Measurements from ENCODE around the gene ALPL. TPM values are rescaled to one million over a fixed set of nuclear protein-coding genes. Genes with fewer than 3 reads are reported as not detected.

Gene ALPL
- polyA plus RNA-seq, 1 donor = 3.1 TPM

DNA sequence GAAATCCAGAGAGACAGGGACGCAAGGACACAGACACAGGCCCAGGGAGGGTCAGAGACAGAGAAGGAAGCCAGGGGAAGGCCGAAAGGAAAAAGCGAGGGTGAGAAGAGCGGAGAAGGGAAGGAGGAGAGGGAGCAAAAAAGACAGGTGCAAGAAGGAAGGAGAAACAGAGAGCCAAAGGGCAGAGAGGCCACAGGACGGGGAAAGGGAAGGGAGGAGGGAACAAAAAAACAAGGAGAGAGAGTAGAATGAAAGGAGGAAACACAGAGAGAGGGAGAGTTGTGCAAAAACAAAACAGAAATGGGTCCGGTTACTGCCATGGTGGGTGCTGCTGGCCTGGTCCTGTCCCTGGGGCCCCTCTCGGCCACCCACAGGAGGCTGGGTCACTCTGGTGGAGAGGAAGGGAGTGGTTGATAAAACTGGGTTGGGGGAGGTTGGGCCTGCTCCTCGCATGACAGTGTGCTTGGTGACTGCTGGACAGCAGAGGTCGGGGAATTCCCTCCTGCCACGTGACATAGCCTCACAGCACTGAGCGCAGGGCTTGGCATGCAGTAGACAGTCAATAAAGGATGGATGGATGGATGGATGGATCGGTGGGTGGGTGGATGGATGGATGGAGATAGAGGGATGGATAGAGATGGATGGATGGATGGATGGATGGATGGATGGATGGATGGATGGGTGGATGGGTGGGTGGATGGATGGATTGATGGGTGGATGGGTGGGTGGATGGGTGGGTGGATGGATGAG lies 95.2 kb downstream of the ALPL start:
- DNase-seq = no peak

DNA sequence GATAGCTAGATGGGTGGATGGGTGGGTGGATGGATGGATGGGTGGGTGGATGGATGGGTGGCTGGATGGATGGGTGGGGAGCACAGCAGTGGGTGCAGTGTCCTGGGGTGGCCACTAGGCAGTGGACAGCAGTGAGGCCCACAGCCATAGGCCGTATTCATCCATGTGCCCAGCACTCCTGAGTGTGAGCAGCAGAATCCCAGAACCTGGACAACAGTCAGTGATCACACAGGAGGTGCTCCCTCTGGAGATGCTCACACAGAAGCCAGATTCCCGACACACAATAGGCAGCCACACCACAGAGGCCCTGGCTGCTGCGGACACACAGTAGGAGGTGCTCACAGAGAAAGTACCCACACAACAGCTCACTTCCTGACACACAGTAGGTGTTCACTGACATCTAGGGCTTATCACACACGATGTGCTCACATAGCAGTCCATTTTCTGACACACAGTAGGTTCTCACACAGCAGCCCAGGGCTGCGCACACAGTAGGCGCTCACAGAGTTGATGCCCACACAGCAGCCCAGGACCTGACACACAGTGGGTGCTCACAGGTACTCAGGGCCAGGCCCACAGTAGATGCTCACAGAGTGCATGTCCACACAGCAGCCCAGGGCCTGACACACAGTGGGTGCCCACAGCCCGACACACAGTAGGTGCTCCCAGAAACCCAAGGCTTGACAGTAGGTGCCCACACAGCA lies 95.9 kb downstream of the ALPL start:
- no peak for DNase-seq

GRCh38 chr1:21605964-21606705 lies 96.9 kb downstream of the ALPL start:
- DNase-seq = no peak

GRCh38 chr1:21607549-21608529 lies 98.6 kb downstream of the ALPL start:
- peak; percentile 34 for DNase-seq

GRCh38 chr1:21608798-21609197 lies 99.6 kb downstream of the ALPL start:
- no peak for DNase-seq

DNA sequence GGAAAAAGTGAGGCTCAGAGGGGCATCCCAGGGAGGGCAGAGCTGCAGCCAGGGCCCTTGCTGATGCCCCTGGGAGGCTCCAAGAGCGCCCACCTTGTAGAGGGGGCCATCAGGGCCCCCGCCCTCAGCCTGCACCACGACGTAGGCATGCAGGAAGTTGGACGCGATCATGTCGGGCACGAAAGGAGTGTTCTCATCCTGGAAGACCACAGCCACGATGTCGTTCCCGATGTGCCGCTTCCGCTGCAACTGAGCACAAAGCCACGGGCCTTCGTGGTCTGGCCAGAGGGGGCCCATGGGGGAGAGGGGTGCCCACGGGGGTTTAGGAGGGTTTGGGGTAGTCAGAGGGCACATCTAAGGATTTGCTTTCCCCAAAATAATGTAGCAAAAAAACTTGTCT lies 100.8 kb downstream of the ALPL start:
- DNase-seq = no peak

DNA sequence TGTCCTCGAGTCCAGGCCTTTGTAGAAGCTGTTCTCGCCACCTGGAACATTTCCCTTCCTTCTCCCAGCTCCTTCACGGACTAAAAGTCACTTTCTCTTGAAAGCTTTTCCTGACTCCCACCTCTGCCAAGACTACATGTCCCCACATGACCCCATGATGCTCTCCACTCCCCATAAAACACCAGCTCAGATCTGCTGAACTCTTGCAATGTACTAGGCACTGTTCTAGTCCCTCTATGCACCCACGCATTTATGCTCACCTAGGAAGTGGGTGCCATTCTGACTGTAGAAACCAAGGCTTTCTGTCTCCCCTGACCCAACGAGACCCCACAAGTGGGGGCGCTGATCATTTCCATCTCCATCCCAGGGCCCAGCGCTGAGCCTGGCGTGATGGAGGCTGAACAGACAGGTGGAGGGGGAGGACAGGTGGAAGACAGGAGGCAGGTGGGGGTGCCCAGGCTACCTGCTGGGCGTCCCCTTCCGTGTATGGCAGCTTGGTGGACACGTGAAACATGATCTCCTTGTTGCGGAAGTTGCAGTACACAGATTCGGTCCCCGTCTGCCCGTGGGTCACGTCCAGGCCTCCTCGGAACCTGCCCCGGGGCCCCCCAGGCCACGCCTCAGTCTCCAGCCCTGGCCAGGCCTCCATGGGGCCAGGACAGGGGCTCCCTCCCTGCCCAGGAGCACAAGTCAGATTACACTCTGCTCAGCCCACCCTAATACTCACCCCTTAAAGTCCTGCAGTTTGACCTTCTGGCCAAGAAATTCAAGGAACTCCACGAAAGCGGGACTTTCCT lies 102.0 kb downstream of the ALPL start:
- DNase-seq = no peak

GRCh38 chr1:21612057-21612456 lies 102.8 kb downstream of the ALPL start:
- DNase-seq = no peak

DNA sequence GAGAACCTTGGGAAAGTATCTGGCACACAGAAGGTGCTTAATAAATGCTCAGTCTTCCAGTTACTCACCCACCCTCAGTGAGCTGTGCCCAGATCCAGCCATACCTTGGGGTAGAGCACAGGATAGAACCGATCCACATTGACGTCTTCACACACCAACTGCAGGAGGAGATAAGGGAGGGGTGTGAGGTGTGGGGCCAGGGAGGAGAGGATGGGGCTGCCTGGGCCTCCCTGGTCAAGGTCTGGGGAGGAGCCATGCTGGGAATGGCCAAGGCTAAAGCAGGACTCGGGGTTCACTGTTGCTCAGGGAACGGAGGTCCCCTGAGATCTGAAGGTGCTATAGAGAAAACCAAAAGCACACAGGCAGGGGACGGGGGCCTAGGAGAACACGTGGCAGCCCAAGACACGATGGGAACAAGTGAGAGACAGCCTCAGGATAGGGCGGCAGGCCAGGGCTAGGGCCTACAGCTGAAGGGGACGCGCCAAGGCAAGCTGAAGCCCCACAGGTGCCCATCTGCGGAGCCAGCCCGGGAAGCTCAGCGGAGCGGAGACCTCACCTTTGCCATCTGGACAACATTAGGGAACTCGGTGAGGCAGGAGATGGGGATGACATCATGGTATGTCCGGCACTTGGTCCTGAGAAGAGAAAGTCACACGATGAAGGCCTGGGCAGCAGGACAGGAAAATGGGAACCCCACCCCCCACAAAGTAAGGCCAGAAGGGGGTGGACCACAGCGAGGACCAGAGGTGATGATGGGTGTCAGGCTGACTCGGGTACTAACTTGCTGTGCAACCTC lies 104.0 kb downstream of the ALPL start:
- DNase-seq = no peak

DNA sequence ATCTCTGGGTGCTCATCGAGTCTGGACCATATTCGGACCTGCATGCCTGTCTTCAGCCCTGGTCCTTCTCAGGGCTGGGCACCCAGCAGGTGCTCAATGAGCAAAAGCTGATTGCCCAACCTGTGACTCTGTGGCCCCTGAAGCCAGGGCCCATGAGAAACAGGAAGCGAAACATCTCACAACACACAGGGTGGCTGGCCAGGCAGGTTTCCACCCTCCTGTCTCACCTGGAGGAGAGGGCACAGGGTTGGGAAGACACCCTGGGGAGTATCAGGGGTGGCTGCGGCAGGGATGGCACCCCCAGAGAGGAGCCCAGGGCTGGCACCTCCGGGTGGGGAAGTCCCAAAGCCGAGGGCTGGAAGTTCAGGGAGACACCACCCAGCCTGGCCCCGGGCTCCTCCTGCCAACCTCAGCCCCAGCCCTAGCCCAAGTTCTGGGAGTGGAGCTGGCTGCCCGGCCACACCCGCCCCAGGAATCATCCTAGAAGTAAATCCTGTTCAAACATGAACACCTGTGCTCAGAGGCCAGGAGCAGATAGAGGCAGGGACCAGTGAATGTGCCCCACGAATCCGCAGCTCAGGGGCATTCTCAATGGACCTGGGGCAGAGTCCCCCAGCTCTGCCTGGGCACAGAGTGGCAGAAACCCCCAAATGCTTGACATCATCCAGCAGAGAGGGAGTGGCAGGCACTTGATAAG lies 105.3 kb downstream of the ALPL start:
- no peak for DNase-seq

- no peak for DNase-seq
Measured at GRCh38 chr1:21616372-21616771, 107.1 kb downstream of the ALPL start.

DNA sequence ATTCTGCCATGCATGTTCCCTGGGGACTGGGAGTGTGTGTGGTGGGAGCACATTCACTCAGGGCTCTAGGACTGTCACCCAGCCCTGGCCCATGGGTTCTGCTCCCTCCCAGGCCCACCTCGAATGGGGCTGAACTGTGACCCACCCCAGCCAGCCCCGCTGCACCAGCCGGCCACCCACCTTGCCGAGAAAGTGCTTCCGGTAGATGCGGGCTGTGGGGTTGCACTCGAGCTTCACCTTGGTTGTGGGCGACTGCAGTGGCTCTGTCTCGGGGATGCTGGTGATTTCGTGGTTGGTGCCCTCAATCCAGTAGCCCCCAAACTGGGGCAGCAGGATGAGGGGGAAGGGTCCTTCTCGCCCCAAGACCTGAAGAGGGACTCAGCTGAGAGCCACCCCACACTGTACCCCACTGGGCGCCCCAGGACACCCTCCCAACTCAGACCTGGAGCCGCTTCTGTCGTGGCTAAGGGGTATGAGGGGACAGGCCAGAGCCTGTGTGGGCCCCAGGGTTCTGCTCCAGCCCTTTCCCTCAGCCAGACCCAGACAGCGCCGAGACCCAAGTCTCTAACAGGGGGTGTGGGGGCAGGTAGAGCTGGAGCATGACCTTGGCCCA lies 108.0 kb downstream of the ALPL start:
- no peak for DNase-seq

DNA sequence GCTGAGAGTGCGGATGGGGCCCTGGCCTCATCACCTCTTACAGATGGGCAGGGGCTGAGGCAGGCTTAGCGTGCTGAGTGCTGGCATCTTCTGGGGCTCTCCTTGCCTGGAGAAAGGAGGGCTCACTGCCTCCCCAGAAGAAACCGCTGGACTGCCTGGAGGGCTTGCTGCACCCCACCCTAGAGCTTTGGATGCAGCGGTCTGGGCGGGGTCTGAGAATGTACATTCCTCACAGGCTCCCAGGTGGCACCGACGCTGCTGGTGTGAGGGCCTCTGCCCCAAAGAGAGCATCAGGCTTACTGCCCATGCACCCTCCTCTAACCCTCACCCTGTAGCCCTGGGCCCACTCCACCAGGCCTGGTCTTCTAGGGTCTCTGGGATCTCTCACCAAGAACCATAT lies 108.8 kb downstream of the ALPL start:
- no peak for DNase-seq

DNA sequence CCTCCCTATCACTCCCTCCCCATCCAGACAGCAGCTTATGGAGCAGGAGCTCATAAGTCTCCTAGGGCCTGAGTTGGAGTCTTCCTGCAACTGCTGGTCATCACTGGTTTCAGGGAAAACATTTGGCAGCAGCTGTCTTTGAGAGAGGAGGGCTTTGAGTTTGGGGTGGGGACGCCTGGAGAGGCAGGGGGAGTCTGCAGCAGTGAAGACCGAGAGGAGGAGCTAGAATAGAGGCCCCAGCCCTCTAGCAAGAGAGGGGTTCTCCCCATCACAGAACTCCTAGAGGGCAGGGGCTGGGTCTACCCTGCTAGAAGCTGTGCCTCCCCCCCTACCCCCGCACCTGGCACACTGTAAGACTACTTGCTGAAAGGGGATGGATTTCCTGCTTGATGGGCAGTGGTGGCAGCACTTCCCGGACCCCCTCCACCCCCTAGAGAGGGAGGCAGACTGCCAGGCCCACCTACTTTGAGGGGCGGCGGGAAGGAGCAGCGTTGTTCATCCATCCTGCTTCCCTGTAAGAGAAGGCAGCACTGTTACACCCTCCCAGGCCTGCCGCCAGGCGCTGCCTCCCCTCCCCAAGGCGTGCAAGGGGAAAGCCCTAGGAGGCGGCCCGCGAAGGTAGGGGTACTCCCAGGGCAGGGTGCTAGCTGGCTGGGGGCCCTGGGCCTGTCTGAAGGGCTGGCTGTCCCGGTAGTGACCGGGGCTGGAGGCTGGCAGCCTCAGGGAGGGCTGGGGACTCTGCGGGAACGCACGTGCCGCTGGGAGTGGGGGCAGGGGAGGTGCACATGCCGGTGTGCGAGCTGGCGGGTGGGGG lies 109.5 kb downstream of the ALPL start:
- DNase-seq = no peak

DNA sequence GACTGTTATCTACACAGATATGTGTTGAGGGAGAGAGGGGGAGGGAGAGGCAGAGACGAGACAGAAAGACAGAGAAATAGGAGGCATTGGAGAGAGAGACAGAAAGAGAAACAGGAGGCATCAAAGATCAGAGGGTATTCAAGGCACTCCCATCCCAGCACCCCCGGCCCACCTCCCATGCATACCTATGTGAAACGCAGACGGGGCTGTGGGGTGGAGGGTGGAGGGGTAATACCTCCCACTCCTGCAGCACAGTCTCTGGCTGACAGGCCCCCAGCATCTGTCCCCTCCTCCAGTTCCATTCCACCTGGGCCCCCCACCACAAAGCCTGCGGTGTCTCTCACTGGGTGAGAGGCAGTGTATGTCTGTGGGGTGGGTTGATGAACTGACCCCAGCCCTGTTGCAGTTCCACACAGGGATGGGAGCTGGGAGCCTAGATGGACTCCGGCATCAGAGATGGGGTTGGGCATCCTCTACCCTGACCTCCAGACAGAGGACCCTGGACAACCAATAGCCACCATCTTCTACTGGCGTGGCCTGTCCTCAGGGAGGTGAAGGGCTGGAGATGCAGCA lies 110.2 kb downstream of the ALPL start:
- DNase-seq = no peak

DNA sequence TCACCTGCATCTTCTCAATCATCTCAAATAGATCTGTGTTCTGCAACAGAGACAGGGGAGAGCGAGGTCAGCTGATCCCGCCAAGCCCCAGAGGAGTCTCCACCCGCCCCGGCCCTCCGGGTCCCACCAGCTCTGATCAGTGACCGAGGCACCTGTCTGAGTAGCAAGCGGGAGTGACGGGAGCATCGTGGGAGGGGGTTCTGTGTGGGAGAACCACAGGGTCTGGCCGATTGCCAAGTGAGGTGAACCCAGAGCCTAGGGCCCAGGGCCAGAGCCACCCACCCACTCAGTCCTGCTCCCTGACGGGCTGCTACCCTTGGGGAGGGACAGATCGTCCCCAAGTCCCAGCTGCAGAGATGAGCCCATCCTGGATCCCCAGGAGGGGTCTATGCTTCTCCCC lies 110.8 kb downstream of the ALPL start:
- no peak for DNase-seq

DNA sequence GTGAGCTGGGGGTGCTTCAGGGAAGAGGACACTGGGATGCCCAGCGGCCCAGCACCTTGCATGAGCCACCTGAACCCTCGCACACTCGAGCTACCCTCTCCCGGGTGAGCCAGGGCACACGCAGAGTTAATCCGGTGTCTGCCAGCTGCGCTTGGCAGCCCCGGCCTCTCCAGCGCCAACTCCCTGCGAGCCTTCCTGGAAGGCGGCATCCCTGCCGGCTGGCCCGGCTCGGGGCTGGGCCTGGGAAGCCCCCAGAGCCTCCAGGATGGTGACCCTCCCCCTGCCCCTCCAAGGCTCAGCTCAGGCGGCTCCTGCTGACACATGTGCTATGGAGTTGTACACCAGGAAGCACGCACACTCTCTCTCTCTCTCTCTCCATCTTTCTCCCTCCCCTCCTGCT lies 111.3 kb downstream of the ALPL start:
- peak; percentile 56 for DNase-seq

DNA sequence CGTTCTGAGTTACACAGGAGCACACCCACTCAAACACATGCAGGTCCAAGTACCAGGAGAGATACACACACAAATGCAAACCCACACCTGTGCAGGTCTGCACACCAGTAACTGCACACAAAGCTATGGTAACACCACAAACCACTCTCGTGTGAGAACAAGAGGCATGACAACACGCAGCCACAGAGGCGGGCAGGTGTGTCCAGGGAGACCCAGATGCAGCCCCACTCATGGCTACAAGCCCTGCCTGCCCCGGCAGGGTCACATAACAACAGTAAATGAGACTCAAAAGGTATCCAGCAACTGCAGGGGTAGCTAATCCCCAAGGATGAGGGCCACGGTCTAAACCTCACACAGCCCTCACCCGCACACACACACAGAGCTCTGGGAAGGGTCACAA lies 111.8 kb downstream of the ALPL start:
- DNase-seq = no peak

All from hindlimb muscle (tissue), 1 donor.